ENCODE measurements around the gene MED9.

The MED9 gene

DNA sequence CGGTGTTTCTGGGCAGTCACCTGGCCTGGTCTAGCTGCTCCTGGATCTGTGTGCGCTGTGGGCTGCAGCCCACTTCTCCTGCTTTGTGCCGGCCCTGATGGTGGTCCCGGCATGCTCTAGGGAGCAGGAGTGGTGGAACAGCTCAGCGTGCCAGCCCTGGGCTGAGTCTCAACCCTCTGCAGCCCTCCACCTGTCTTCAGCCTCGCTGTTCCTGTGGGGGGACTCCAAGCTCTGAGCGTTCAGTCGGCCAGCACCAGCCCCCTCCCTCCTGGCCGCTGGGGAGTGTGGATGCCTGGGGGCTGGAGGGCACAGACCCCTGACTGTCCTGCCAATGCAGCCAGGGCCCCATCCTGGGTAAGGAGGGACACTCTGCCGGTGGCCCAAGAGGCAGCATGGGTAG lies 43.1 kb downstream of the MED9 start:
- no peak for DNase-seq

DNA sequence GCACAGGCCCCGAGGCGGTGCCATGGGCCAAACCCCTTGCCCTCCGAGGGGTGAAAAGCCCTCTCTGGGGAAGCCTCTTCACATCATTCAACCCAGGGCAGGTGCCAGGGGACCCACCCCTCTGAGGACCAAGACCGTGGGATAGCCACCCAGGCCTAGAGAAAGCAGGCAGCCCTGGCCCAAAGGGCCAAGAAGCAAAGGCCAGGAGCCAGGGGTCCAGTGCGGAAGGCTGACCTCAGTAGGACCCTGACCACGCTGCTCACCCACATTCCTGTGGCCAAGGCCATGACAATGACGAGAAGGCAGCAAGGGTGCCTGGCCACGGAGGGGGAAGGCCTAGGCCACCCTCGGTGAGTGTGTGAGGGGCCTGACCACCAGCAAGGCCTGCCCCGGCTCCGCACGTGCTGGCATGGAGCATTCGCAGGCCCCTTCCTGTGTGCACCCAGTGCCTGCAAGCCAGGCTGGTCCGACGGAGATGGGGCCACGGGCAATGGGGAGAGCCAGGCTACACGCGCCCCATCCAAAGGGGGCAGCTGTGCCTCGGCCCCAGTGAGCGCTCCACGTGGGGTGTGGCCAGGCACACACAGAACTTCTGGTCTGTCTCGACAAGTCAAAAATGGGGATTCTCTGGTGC lies 43.9 kb downstream of the MED9 start:
- DNase-seq, result no peak

DNA sequence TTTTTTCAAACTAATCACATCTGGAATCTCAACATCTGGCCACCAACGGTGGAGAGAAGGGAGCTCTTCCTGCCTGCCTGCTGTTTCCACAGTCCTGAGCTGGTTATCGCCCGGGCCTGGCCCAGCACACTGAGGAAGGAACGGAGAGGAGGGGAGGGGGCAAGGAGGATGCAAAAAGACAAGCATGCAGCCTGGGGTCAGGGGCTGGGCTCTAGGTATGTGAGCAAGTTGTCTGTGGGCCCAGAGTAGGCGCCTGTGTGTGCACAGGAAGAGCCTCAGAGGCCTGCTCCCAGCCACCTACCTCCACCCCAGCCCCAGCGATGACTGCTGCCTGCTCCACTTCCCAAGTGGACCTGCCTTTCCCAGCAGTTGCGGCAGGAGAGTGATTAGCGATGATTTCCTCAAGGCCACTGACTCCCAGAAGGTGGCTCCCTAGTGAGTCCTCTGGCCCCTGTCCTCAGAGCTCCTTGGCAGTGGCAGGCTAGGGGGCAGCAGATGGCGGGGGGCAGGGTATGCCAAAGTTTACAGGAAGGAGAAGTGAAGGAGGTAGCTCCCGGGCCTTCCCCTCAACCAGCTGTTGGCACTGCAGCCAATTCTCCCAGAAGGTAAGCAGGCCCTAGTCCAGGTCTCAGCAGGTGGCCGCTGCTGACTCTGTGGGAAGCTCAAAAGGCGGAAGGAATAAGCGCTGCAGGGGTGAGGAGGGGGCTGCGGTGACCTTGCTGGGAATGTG lies 46.4 kb downstream of the MED9 start:
- no peak for DNase-seq

DNA sequence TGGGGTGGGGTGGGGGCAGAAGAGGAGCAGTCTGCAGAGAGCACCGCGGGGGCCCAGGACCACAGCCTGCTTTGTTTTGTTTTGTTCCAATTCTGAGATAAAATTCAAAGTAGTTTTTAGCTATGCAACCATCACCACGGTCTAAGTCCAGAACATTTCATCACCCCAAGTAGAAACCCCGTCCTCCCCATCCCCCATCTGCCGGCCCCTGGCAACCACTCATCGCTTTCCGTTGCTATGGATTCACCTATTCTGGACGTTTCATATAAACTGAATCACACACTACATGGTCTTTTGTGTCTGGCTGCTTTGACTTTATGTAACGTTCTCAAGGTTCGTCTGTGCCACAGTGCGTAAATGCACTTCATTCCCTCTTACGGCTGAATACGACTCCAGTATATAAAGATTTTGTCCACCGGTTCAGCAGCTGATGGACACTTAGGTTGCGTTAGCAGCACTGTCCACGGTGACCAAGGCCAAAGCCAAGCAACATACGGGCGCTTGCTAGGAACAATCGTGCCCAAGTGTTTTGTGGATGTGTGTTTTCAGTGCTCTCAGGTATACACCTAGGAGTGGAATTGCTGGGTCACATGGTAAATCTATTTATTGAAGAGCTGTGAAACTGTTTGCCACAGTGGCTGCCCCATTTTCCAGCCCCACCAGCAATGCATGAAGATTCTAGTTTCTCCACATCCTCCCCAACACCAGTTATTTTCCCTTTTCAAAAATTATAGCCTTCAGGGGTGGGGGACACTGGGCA lies 47.1 kb downstream of the MED9 start:
- no peak for DNase-seq

DNA sequence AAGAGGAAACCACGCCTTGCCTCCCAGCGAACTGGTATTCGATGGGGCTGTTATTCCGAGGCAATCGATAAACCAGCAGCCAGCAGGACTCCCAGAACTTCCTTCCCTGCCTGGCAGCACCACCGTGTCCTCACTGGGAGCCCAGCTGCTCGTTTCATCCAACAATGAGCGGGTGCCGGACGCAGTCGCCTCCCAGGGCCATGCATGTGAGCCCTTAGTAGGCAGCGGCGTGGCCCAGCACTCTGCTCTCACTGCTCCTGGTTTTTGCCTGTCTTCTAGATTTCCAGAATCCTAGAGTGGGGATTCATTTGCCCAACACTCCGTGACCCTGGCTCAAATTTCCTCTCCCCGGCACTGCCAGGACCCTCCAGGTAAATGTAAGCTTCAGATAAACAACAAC lies 48.5 kb downstream of the MED9 start:
- DNase-seq, result no peak

DNA sequence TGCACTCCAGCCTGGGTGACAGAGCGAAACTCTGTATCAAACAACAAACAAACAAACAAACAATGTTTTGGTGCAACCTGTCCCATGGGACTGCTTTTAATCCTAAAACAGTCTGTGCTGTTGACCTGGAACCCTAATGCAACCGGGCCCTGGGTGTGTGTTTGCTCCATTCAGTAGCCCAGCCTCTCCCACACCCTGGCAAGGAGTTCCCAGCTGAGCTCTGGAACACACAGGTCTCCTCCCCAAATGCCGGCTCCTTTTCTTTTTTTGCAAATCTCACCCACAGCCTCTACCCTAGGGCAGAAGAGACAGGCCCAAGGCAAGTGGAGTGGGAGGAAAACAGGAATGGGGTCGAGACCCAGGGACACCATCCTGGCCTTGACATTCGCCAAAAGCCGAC lies 49.2 kb downstream of the MED9 start:
- DNase-seq, result no peak

DNA sequence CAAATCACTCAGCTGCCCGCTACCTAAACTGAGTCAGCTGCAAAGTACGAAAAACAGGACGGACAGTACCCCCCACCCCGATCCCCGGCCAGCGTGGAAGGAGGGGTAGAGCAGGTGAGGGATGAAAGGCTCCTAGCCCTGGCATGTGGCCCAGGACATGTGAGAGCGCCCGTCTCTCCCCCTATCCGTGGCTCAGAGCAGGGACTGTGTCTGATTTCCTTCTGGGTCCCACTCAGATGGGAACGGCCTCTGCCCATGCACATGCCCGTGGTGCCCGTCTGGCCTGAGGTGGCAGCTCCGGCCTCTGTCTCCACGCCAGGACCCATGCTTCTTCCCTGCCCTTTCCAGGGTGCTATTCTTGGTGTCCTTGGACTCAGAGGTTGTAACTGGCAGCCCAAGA lies 49.6 kb downstream of the MED9 start:
- no peak for DNase-seq

DNA sequence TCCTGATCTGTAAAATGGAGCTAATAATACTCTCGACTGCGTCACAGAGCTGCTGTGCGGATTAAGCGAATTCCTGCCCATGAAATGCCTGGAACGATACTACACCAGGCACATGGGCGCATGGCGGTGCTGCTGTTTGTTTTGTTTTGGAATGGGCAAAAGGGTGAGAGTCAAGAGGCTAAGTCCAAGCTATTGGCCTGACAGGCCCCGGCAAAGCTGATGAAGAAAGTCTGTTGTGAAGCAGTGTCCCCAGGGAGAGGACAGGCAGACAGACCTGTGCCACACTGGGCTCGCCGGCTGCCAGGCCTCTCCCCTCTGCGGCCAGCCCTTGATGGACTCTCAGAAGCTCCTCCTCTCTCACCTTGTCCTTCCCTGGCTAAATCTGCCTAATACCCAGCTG lies 50.7 kb downstream of the MED9 start:
- DNase-seq, result no peak

DNA sequence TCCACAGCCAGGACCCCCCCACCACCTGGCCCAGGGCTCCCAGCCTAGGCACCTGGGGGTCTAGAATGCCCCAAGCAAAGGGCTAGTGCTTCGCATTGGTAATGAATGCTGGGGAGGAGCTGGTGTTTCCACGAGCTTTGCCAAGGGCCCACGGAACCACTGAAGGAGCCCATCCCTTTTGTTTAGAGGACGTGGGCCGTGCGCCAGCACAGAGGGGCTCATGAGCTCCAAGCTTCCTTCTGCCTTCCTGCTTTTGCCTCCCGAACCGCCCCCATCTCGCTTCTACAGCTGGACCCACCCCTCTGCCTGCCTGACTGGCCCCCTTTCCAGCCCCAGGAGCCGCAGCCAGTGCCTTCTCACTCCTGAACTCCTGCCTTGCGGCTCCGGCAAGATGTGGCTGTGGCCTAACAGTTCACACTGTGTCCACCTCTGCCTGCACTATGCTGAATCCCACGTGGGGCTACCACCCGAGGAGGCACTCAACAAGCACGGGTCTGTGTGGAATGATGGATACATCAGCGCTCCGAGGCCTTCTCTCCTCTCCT lies 51.2 kb downstream of the MED9 start:
- no peak for DNase-seq

DNA sequence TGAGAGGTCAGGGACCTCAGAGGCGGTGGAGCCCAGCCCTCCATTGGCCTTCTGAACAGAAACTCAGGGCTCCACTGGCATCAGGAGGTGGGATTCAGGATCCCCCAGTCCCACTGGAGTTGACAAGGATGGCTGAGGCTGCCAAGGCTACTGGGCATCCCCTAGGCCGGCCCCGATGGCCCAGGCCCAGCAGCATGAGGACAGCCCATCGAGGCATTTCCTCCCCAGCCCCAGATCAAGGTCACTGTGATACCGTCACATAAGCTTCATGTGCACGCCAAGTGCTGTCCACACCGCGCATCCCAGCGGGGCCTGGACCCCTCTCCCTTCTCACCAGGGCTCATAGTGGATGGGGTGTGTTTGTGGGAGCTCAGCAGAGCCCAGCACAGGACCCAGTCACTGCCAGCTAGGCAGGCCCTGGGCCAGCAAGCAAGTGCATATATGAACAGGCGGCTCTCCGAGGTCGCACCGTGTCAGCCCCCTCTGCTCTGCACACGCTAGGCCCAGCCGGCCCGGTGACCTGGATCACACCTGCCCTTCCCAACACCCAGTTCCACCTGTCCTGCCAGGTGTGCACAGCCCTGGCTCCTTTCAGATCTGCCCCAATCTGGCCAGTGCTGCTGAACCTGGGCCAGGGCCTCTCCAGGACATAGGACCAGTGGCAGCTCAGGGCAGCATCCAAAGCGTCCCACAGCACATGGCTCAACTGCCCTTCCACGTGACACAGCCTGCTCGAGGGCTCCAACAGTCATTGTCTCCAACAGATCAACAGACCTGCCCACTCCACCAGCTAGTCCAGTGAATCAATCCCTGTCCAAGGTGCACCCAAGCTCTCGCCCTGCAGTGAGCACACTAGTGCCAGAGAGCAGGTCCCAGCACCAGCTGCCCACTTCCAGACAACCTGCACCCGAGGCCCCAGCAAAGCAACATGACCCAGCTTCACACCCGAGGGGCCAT lies 52.2 kb downstream of the MED9 start:
- no peak for DNase-seq

DNA sequence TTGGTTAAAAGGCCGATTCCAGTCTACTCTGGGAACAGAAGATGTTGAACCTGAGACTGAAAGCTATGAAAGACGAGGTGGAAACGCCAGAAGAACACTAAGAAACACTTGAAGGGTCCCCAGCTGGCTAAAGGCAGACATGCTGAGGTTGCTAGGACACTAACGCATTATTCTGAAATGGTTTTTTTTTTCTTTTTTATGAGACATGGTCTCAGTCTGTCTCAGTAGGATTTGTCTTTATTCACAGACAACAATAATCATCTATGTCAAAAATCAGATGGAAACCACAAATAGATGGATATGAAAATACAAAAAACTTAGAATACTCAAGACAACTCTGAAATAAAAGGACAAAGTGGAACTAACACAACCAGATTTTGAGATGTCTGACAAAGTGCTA lies 54.4 kb downstream of the MED9 start:
- no peak for DNase-seq

DNA sequence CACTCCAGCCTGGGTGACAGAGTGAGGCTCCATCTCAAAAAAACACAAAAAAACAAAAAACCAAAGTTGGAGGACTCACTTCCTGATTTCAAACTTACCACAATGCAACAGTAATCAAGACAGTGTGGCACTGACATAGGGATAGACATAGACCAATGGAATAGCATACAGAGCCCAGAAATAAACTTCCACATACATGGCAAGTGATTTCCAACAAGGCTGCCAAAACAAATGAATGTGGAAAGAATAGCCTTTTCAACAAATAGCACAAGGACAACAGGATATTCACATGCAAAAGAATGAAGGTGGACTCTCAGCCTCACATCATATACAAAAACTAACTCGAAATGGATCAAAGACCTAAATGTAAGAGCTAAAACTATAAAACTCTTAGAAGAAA lies 56.2 kb downstream of the MED9 start:
- DNase-seq, result no peak

DNA sequence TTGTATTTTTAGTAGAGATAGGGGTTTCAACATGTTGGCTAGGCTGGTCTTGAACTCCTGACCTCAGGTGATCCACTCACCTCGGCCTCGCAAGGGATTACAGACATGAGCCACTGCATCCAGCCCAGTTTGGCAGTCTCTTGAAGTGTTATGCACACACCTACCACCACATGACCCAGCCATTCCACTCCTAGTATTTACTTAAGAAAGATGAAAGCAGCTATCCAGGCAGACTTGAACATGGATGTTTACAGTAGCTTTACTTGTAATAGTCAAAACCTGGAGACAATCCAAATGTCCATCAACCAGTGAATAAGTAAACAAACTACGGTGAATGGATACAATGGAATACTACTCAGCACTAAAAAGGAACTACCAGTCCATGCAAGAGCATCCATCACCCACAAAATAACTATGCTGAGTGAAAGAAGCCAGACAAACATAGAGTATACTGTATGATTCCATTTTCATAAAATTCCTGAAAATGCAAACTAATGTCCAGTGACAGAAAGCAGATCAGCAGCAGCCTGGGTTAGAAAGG lies 57.2 kb downstream of the MED9 start:
- DNase-seq, result no peak

DNA sequence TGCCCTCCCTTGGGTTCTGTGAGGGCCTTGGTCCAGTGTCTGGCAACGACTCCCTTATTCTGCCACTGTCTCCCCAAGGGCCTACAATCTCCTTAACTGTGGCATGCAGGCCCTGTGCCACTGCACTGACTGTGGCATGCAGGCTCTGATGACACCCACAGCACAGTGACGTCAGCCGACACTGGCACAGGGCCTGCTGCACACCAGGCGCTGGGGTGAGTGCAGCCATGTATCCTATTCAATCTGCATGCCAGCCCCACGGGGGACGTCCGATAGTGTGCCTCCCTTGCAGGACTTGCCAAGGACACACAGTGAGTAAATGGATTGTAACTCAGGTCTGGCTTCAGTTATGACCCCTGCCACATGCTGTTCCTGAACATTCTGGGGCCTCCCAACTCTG lies 59.2 kb downstream of the MED9 start:
- DNase-seq, result no peak

DNA sequence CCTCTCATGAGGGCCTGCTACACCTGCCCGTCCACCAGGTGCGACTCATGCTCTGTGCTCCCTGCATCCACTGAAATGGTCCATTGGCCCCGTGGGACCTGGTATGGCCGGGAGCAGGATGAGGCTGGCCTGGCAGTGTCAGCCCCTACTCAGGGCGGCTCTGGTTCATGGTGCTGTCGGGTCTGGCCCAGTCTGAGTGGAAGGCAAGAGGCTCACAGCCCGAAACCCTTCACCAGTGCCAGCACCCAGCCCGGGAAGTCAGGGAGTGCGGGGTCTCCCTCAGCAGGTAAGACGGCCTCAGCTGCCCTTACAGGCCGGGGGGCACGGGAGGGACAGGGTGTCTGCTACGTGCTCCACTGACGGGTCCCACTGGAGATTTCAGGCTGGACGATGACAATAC lies 59.9 kb downstream of the MED9 start:
- DNase-seq, result no peak

DNA sequence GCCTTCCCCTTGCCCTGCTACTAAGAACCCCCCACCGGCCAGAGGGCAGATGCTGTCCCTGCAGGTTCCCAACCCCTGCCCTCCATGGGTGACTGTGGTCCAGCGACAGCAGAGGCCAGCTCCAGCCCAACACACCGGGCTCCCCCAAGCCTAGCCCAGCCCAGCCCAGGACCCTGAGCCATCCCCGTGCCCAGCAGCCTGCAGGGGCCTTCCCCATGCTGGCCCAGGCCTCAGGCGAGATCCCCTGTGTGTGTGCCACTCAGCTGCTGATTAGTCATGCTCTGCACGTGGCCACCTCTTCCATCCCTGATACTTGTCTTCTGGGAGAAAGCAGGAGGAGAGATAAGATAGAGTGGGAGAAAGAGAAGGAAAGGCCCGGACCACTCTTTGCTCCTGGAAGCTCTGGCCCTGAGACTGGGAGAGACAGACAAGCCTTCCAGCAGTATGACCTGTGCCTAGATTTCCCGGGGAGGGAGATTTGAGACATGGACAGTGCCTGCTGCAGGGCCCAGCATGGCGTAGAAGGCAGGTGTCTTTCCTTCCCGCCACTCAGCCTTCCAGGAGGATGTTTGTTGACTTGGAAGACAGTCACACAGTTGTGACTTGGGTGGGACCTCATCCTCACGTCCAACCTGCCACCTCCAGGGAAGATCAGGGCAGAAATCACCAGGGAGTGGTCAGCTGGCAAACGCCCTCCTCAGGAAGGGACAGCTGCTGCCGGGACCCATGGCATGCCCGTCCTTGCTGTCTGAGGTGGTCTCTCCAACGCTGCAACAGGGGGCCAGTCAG lies 60.7 kb downstream of the MED9 start:
- no peak for DNase-seq

DNA sequence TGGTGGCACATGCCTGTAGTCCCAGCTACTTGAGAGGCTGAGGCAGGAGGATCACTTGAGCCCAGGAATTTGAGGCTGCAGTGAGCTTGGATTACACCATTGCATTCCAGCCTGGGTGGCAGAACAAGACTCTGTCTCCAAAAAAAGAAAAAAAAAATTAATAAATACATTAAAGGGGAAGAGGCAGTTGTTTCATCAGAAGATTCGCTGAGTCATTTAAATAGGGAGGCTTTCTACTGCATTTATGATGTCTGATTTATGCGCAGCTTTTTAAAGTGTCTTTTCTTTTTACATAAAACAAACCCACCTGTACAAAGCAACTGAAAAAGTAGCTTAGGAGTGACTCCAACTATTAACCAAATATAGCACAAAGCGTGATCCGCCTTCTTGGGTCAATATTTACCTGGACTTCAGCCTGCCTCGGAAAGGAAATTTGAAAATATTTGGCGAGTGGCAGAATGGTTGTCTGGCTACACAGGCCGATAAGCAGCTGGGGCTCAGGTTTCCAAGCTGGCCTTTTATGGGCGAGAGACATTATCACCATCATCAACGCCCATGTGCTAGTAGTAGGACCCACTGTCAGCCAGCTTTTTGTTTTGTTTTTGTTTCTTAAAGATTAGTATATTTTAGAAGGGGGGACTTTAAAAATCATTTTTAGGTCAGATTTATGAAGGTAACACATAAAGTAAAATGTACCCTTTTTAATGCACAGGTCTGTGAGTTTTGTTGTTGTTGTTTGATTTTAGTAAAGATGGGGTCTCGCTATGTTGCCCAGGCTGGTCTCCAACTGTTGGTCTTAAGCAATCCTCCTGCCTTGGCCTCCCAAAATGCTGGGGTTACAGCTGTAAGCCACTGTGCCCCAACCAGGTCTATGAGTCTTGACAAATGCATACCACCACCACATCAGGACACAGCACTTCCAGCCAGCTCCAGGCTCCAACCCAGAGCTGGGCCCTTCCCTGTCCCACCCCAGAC lies 61.9 kb downstream of the MED9 start:
- DNase-seq, result no peak

DNA sequence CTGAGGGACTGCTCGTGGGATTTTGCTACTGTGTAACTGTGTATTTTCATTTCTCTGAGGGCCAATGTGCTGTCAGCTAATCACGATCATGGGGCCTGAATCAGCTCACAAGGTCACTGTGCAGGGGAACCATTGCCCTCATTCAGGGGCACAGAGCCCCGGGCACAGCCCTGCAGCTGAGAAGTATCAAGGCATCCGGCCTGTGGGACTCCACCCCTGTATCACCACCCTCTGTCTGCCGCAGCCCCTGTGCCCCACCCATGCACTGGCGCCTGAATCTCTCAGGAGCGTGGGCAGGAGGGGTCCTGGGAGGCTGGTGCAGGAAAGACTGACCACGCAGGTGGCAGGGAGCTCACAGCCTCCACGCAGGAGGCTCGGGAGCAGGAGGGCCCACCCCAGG lies 62.8 kb downstream of the MED9 start:
- DNase-seq, result no peak

DNA sequence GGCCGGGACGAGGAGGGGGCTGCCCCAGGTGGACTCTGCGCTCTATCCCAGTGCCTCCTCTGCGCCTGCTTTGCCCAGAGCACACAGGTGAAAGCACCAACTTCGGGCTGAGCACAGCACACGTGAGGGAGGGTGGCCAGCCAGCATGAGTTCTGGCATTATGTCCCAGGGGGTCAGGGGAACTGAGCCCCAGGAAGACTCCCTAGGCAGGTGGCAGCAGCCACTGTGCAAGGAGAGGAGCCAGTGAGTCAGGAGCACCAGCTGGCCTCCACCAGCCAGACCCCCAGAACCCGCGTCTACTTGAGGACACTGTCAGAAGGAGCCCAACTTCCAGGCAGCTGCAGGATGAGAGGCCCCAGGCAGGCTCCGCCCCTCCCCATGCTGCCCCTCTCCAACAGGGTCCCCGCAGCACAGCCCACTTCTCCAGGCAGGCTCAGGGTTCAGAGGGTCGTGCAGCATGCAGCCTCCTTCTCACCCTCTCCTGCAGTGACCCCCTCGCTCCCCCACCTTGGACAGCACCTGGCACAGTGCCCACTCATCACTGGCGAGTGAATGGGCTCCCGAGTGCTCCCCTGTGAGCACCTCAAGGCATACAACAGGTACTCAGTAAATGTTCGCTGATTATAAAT lies 63.6 kb downstream of the MED9 start:
- no peak for DNase-seq
